Measurements from ENCODE around the gene MLLT10. TPM values are rescaled to one million over a fixed set of nuclear protein-coding genes. Genes with fewer than 3 reads are reported as not detected.
"Not testable (repeated sequence)": the region's sequence is repeated elsewhere in the genome, so short reads cannot be mapped to it uniquely, and the experiment has no call there.

The MLLT10 gene
- total and polyA plus RNA-seq, 12 donors, result 15.8 to 49.1 (median 29.8) TPM

- no peaks in the 10 kb centered on the region for H3K36me3 ChIP-seq (replicated peaks in 1 of 2)
- H3K9me3 ChIP-seq (replicated peaks in 1 of 3), result no peaks in the 10 kb centered on the region
- no peak overlapping the region for H3K27ac ChIP-seq
- no peak overlapping the region for H3K4me3 ChIP-seq
- no peaks in the 10 kb centered on the region for H3K27me3 ChIP-seq
- DNase-seq, result no peak
- intact Hi-C loops (cut with DNase I), result no loop called here
- 89 to 93% (median 91%) methylated on average over 5 of the region's 5 CpGs for WGBS, 4 donors
- peaks cover 2 to 31% of the 10 kb centered on the region in 2 donors for H3K4me1 ChIP-seq (replicated peaks in 1 of 2)
- TF ChIP-seq POLR2A (IDR thresholded peaks at IDR 0.05) (no peak), CTCF (IDR thresholded peaks at IDR 0.05) (no peak)
Measured at GRCh38 chr10:21579291-21579690, 45.3 kb downstream of the MLLT10 start.

- DNase-seq; H3K36me3 ChIP-seq (replicated peaks in 1 of 2); H3K27me3 ChIP-seq; H3K27ac ChIP-seq; intact Hi-C loops (cut with DNase I); H3K4me3 ChIP-seq; H3K9me3 ChIP-seq (replicated peaks in 1 of 3): not testable (repeated sequence)
- 78 to 92% (median 81%) methylated on average over 3 of the region's 3 CpGs for WGBS, 4 donors
- H3K4me1 ChIP-seq (replicated peaks in 1 of 2), result peaks cover 5 to 31% of the 10 kb centered on the region in 2 donors
Measured at GRCh38 chr10:21581421-21581834, 47.4 kb downstream of the MLLT10 start.

- whole genome bisulfite sequencing, 4 donors, result 66 to 79% (median 71%) methylated on average over 9 of the region's 9 CpGs
- no peaks in the 10 kb centered on the region for H3K36me3 ChIP-seq (replicated peaks in 1 of 2)
- peak in 5 of 7 donors; percentile 22 to 55 (median 38) for DNase-seq
- H3K27me3 ChIP-seq, result no peaks in the 10 kb centered on the region
- H3K4me1 ChIP-seq (replicated peaks in 1 of 2), result peaks cover 5 to 32% of the 10 kb centered on the region in 2 donors
- intact Hi-C loops (cut with DNase I), result no loop called here
- no peak overlapping the region for H3K4me3 ChIP-seq
- H3K9me3 ChIP-seq (replicated peaks in 1 of 3), result no peaks in the 10 kb centered on the region
- TF ChIP-seq POLR2A (IDR thresholded peaks at IDR 0.05) (no peak), CTCF (IDR thresholded peaks at IDR 0.05) (no peak)
- no peak overlapping the region for H3K27ac ChIP-seq
Measured at GRCh38 chr10:21584834-21585530, 51.0 kb downstream of the MLLT10 start.

GRCh38 chr10:21587391-21587790, 53.4 kb downstream of the MLLT10 start:
- H3K4me3 ChIP-seq, result no peak overlapping the region
- intact Hi-C loops (cut with DNase I), result no loop called here
- H3K27ac ChIP-seq, result no peak overlapping the region
- H3K27me3 ChIP-seq, result no peaks in the 10 kb centered on the region
- H3K4me1 ChIP-seq (replicated peaks in 1 of 2), result peaks cover 5 to 22% of the 10 kb centered on the region in 2 donors
- no peaks in the 10 kb centered on the region for H3K9me3 ChIP-seq (replicated peaks in 1 of 3)
- DNase-seq, result no peak
- H3K36me3 ChIP-seq (replicated peaks in 1 of 2), result no peaks in the 10 kb centered on the region
- no peak for TF ChIP-seq POLR2A (IDR thresholded peaks at IDR 0.05)
- no peak for TF ChIP-seq CTCF (IDR thresholded peaks at IDR 0.05)

- H3K4me3 ChIP-seq; H3K27me3 ChIP-seq; H3K36me3 ChIP-seq (replicated peaks in 1 of 2); H3K9me3 ChIP-seq (replicated peaks in 1 of 3); intact Hi-C loops (cut with DNase I): not testable (repeated sequence)
- 50 to 62% (median 60%) methylated on average over 6 to 7 of the region's 7 CpGs for WGBS, 4 donors
- DNase-seq, result peak in 6 of 7 donors; percentile 28 to 66 (median 46)
- Histone ChIP-seq H3K27ac (peak overlapping the region in 1 of 5 donors; percentile 3), H3K4me1 (replicated peaks in 1 of 2) (peaks cover 5 to 22% of the 10 kb centered on the region in 2 donors)
Measured at GRCh38 chr10:21588159-21588558, 54.1 kb downstream of the MLLT10 start.

Measured in adrenal gland (tissue), 12 donors.